H1 (cell line): ENCODE results near the gene SLC25A38. TPM values are rescaled to one million over a fixed set of nuclear protein-coding genes. Genes with fewer than 3 reads are reported as not detected.
A peak's percentile ranks its signal among the peaks of the same experiment; 100 is the strongest.

ENCODE experiments used
- KDM5A ChIP-seq: fragments of 200-600 bp; IDR thresholded peaks from 2 replicates; pipeline ENCODE4 v1.7.1; 2012; ENCODE audit warnings: mild to moderate bottlenecking, low read length, inconsistent platforms, mixed read lengths
- NANOG ChIP-seq: IDR thresholded peaks from 2 replicates; pipeline ENCODE4 v1.6.1; 2011; ENCODE audit warnings: low read length, low read depth, mild to moderate bottlenecking, inconsistent platforms; ENCODE audit not compliant: insufficient read depth, poor library complexity, severe bottlenecking
- POLR2AphosphoS5 ChIP-seq: IDR thresholded peaks from 2 replicates; pipeline ENCODE4 v1.6.1; 2011; ENCODE audit warnings: low read depth, low read length
- RBBP5 ChIP-seq: IDR thresholded peaks from 2 replicates; pipeline ENCODE4 v1.7.1; 2012; ENCODE audit warnings: low read depth, mild to moderate bottlenecking, inconsistent platforms, low read length, moderate library complexity, borderline replicate concordance
- polyA plus RNA-seq, 7 experiments: library from polyadenylated mRNA; depleted of rRNA in 3 of 7; stranded (reverse) in 5 of 7; unstranded in 2 of 7; fragments of >200 nt in 5 of 7; fragments of 200-250 nt in 2 of 7; gene quantifications; 1 replicate in 5 of 7; 2 replicates in 1 of 7; 4 replicates in 1 of 7; pipeline versions ENCODE4 v1.2.1 to v1.2.3, GENCODE V29; 2011 to 2013; ENCODE audit warnings: missing spikeins in 2 of 7, mixed read lengths in 2 of 7
- total RNA-seq: library from RNA; stranded (reverse); fragmentation: NEBNext Ultra II Directional; extraction: Animal tissue kit (Norgen Biotek cat#: 25700); gene quantifications from 2 replicates; pipeline ENCODE4 v1.2.1, GENCODE V29; 2021
- TF ChIP-seq, protein P1 (sequence below): fragments of 300-600 bp; sonication (generic); IDR thresholded peaks from 2 replicates; pipeline ENCODE4 v1.7.1; 2012; ENCODE audit warnings: low read length, moderate library complexity, mild to moderate bottlenecking, inconsistent platforms; ENCODE audit not compliant: insufficient replicate concordance

SLC25A38 gene
- total and polyA plus RNA-seq, 2 of the 8 experiments (the other 6 are each of a cell fraction or from before 2014, with no cell fraction given) = 41.2 to 45.8 TPM

- TF ChIP-seq, protein P1, sequence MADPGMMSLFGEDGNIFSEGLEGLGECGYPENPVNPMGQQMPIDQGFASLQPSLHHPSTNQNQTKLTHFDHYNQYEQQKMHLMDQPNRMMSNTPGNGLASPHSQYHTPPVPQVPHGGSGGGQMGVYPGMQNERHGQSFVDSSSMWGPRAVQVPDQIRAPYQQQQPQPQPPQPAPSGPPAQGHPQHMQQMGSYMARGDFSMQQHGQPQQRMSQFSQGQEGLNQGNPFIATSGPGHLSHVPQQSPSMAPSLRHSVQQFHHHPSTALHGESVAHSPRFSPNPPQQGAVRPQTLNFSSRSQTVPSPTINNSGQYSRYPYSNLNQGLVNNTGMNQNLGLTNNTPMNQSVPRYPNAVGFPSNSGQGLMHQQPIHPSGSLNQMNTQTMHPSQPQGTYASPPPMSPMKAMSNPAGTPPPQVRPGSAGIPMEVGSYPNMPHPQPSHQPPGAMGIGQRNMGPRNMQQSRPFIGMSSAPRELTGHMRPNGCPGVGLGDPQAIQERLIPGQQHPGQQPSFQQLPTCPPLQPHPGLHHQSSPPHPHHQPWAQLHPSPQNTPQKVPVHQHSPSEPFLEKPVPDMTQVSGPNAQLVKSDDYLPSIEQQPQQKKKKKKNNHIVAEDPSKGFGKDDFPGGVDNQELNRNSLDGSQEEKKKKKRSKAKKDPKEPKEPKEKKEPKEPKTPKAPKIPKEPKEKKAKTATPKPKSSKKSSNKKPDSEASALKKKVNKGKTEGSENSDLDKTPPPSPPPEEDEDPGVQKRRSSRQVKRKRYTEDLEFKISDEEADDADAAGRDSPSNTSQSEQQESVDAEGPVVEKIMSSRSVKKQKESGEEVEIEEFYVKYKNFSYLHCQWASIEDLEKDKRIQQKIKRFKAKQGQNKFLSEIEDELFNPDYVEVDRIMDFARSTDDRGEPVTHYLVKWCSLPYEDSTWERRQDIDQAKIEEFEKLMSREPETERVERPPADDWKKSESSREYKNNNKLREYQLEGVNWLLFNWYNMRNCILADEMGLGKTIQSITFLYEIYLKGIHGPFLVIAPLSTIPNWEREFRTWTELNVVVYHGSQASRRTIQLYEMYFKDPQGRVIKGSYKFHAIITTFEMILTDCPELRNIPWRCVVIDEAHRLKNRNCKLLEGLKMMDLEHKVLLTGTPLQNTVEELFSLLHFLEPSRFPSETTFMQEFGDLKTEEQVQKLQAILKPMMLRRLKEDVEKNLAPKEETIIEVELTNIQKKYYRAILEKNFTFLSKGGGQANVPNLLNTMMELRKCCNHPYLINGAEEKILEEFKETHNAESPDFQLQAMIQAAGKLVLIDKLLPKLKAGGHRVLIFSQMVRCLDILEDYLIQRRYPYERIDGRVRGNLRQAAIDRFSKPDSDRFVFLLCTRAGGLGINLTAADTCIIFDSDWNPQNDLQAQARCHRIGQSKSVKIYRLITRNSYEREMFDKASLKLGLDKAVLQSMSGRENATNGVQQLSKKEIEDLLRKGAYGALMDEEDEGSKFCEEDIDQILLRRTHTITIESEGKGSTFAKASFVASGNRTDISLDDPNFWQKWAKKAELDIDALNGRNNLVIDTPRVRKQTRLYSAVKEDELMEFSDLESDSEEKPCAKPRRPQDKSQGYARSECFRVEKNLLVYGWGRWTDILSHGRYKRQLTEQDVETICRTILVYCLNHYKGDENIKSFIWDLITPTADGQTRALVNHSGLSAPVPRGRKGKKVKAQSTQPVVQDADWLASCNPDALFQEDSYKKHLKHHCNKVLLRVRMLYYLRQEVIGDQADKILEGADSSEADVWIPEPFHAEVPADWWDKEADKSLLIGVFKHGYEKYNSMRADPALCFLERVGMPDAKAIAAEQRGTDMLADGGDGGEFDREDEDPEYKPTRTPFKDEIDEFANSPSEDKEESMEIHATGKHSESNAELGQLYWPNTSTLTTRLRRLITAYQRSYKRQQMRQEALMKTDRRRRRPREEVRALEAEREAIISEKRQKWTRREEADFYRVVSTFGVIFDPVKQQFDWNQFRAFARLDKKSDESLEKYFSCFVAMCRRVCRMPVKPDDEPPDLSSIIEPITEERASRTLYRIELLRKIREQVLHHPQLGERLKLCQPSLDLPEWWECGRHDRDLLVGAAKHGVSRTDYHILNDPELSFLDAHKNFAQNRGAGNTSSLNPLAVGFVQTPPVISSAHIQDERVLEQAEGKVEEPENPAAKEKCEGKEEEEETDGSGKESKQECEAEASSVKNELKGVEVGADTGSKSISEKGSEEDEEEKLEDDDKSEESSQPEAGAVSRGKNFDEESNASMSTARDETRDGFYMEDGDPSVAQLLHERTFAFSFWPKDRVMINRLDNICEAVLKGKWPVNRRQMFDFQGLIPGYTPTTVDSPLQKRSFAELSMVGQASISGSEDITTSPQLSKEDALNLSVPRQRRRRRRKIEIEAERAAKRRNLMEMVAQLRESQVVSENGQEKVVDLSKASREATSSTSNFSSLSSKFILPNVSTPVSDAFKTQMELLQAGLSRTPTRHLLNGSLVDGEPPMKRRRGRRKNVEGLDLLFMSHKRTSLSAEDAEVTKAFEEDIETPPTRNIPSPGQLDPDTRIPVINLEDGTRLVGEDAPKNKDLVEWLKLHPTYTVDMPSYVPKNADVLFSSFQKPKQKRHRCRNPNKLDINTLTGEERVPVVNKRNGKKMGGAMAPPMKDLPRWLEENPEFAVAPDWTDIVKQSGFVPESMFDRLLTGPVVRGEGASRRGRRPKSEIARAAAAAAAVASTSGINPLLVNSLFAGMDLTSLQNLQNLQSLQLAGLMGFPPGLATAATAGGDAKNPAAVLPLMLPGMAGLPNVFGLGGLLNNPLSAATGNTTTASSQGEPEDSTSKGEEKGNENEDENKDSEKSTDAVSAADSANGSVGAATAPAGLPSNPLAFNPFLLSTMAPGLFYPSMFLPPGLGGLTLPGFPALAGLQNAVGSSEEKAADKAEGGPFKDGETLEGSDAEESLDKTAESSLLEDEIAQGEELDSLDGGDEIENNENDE = peak; percentile 27
- no peak for TF ChIP-seq RBBP5
- TF ChIP-seq POLR2AphosphoS5 = peak; percentile 68
- no peak for TF ChIP-seq NANOG
- no peak for TF ChIP-seq KDM5A
Observed at GRCh38 chr3:39412668-39413260, 29.6 kb downstream of the SLC25A38 start (continued).
